Keratinocyte (primary cell): Measurements from ENCODE around the gene CPA5.

Experiments used
- EZH2 ChIP-seq: IDR thresholded peaks from one replicate; pipeline ENCODE4 v1.6.1; 2012; ENCODE audit warnings: inconsistent platforms, mild to moderate bottlenecking, low read length, moderate library complexity
- TF ChIP-seq, protein P1 (sequence below), 3 experiments: IDR thresholded peaks in 1 of 3; conservative IDR thresholded peaks in 1 of 3; optimal IDR thresholded peaks in 1 of 3; 2 replicates in 2 of 3; 3 replicates in 1 of 3; pipeline versions ENCODE3 to v1.5.1; 2011; ENCODE audit warnings: low read length in 3 of 3, mild to moderate bottlenecking in 3 of 3, moderate library complexity in 2 of 3, control low read depth in 1 of 3, inconsistent platforms in 1 of 3; ENCODE audit not compliant: insufficient read depth in 2 of 3; ENCODE audit errors: extremely low read depth in 1 of 3

DNA sequence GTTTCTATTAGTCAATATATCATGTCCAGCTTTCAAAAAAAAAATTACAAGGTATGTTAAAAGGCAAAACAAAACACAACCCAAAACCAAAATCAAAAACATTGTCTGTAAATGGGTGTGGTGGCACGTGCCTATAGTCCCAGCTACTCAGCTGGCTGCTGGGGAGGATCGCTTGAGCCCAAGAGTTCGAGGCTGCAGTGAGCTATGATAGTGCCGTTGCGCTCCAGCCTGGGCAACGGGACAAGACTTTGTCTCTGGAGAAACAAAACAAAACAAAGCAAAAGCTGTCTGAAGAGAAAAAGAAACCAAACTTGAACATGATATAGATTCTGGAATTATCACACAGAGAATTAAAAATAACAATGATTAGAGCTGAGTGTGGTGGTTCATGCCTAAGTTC is 10.3 kb upstream of the CPA5 start:
- TF ChIP-seq, protein P1, sequence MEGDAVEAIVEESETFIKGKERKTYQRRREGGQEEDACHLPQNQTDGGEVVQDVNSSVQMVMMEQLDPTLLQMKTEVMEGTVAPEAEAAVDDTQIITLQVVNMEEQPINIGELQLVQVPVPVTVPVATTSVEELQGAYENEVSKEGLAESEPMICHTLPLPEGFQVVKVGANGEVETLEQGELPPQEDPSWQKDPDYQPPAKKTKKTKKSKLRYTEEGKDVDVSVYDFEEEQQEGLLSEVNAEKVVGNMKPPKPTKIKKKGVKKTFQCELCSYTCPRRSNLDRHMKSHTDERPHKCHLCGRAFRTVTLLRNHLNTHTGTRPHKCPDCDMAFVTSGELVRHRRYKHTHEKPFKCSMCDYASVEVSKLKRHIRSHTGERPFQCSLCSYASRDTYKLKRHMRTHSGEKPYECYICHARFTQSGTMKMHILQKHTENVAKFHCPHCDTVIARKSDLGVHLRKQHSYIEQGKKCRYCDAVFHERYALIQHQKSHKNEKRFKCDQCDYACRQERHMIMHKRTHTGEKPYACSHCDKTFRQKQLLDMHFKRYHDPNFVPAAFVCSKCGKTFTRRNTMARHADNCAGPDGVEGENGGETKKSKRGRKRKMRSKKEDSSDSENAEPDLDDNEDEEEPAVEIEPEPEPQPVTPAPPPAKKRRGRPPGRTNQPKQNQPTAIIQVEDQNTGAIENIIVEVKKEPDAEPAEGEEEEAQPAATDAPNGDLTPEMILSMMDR (optimal IDR thresholded peaks at IDR 0.05 in 1 of 3, IDR thresholded peaks at IDR 0.05 in 1 of 3, conservative IDR thresholded peaks at IDR 0.05 in 1 of 3; ENCODE audit: extremely low read depth in 1 of 3, insufficient read depth in 2 of 3, low read length in 3 of 3), result no peak
- TF ChIP-seq EZH2, result no peak
